GM19455 (cell line): ENCODE measurements around the gene UBAP1L.
"Not testable (repeated sequence)": the region's sequence is repeated elsewhere in the genome, so short reads cannot be mapped to it uniquely, and the experiment has no call there.

Source experiments
- ATAC-seq: cut with Tn5 transposase; IDR thresholded peaks from one replicate; pipeline ENCODE4 v1.9.1; 2021; ENCODE audit not compliant: unreplicated experiment

UBAP1L gene

GRCh38 chr15:65048241-65048640, 66.8 kb downstream of the UBAP1L start:
- ATAC-seq, result no peak

GRCh38 chr15:65044724-65045481, 70.1 kb downstream of the UBAP1L start, which contains the start of gene SLC51B:
SLC51B (plus strand) TSS chr15:65045387; CDS start chr15:65050005, 4,618 bp downstream.
- no peak for ATAC-seq

GRCh38 chr15:65044218-65044617, 70.8 kb downstream of the UBAP1L start:
- not testable (repeated sequence) for ATAC-seq

GRCh38 chr15:65042776-65043327, 72.1 kb downstream of the UBAP1L start:
- no peak for ATAC-seq
